NAMALWA (cell line): Measurements from ENCODE around the gene ROR1.

ENCODE experiments used
- DNase-seq: peaks from one replicate; pipeline ENCODE4 v3.0.0-alpha.2; 2015; ENCODE audit warnings: low spot score

Gene ROR1

DNA sequence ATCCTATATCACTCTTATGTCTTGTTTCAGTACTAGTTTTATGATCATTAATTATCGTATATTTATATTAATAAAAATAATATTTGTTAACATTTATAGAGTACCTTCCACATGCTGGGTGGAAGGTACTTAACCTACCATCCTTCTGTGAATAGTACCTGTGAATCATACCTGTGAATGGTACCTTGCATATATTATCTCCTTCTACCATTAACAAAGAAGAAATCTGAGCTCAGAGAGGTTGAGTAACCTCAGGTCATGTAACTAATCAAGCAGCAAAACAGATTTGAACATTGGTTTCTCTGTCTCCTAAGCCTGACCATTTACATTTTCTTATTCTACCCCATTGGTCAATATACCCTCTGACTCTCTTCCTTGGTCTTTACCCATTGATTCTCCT, 255.2 kb downstream of the ROR1 start:
- DNase-seq, result no peak

DNA sequence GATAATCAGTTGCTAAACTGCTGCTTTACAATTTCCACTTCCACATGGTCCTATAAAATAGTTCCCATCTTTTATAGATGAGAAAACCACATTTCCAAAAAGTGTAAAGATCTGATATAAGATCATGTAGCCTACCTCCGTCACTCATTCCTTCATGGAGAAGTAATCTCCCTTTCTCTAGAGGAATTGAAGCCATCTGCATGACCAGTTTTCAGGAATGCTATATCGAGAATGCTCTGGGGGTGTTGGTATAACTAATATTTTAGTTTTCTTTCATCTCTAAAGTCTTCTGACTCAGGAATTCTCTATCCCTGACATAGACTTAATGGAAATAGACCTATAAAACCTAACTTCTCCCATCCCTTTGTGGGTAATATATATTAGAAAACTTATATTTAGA, 256.6 kb downstream of the ROR1 start:
- DNase-seq, result no peak

DNA sequence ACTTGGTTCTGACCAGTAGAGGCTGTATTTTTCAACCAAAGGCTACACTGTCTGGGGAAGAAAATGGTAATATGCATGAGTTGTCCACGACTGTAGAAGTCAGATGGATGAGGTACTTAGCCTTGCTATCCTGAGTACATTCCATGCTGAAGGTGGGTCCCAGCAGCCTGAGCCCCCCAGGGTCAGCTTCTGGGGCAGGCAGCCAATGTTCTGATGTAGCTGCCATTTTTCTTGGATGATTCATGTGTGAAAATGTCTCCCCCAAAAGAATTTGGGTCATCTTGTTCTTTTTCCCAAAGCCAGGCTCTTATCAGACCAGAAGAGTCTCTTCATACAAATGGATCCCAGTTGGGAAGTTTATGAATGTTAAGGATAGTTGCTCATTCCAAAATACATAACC, 257.4 kb downstream of the ROR1 start:
- DNase-seq, result no peak

DNA sequence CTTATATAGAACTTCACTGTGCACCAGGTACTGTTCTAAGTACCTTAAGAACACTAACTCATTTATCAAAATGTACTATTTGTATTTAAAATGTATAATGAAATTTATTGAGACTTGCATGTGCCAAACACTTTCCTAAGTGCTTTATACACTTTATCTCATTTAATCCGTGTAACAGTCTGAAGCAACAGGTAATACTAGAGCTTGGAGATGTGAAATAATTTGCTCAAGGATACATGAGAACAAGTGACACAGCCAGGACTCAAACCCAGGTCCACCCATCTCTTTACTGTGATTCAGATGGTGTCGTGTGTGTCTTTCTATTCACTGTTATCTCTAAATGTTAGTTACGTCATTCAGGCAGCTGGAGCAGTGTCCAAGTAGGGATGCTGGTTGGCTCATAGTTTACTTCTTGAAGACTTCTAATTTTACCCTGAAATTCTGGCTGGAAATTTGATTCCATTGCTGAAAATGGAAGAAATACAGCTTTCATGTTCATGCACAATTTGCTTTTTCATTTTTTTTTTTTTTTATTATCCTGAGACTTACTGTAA, 259.9 kb downstream of the ROR1 start:
- DNase-seq, result no peak

DNA sequence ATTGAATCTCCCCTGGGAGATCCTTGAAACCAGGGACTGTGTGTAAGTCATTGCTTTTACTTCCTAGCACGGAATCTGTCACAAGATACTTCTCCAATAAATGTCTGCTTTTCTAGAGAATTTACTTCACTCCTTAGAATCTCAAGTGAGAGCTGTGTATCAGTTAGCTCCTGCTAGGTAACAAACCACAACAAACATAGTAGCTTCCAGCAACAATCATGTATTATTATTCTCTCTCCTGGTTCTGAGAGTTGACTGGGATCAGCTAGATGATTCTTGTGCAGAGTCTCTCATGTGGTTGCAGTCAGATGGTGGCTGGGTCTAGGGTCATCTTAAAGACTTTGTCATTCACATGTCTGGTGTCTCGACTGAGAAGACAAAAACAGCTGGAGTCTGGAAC, 262.7 kb downstream of the ROR1 start:
- DNase-seq, result no peak

DNA sequence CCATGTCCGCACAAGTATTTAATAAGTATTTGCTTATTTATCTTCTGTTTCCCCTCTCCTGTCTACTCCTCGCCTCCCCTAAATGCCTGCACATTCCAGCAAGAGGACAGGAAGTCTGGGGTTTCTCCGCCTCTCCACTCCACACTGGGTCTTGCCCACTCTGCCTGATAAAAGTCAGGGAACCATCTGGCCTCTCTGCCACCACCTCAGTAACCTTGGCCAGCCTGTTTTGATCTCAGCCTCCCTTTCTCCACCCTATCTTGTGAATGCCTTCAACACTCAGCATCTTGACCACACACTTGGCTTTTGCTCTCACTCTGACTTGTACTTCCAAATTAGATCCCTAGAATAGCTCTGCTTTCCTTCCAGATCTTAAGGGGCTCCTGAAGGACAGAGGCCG, 264.3 kb downstream of the ROR1 start:
- DNase-seq, result no peak

DNA sequence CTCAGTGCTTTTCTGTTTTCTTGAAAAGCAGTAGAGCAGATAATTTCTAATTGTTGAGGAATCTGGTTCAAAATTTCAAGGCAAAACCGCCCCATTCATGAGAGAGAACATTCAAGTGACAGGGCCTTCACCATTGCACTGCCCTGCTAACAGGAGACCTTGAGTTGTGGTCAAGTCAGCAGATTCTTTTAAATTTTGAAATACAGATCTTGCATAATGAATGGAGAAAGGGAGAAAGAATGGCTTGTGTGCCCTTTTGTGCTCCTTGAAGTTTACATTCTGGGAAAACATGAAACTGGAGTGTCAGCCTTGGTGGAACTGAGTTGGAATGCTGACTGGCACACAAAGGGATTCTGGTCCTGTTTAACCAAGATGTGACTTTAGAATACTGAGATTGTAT, 265.1 kb downstream of the ROR1 start:
- DNase-seq, result no peak

DNA sequence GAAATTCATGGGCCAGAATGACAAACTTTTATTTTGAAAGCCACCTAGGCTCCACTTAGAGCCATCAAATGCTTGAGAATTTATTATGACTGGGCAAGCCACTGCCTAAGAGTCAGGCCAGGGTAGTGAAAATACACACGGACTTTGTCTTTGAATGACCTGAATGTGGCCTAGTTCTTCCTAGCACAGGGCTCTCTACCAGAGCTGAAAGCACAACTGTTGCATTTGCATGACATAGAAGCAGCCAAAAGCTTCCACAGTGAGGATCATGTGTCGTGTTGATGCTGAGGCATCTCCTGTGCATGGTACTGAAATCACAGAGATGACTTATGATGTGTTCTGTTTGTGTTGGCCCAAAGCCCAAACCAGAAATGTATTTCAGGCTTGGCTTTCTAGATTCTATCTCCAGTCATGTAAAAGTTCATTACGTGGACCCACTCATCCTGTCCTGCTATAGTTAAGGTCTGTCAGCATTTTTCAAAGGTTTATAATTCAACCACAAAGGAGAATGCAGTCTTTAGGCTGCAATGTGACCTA, 265.6 kb downstream of the ROR1 start:
- DNase-seq, result no peak

DNA sequence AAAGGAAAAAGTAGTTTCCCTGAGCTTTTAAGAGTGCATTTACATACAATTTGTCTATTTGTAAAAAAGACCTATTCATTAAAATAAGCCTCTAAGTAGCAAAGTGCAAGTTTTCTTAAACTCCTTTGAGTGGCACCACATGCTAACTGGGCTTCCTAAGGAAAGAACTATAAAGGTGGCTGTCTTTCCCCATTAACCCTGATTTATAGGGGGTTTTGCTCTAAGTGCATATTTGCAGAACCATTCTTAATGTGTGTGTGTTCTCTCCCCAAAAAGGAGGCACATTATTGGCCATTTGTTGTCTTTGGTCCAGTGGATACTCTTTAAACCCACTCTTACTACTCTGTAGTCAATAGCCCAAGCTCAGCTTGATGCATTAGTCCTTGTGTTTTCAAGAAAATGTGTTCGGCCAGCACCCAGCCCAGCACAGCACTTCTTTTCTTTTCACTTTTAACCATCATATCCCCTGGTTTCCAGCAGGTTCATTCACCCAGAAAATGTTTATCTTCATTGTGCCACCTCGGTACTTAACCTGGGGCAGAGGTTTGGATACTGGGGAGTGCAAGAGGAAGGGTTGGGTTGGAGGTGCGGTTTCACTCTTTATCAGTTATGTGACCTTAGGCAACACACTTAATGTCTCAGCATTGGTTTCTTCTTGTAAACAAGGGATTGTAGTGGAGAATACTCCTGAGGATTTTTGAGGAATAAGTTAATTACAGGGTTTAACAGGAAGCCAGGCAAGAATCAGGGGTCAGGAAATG, 267.7 kb downstream of the ROR1 start:
- DNase-seq, result no peak

DNA sequence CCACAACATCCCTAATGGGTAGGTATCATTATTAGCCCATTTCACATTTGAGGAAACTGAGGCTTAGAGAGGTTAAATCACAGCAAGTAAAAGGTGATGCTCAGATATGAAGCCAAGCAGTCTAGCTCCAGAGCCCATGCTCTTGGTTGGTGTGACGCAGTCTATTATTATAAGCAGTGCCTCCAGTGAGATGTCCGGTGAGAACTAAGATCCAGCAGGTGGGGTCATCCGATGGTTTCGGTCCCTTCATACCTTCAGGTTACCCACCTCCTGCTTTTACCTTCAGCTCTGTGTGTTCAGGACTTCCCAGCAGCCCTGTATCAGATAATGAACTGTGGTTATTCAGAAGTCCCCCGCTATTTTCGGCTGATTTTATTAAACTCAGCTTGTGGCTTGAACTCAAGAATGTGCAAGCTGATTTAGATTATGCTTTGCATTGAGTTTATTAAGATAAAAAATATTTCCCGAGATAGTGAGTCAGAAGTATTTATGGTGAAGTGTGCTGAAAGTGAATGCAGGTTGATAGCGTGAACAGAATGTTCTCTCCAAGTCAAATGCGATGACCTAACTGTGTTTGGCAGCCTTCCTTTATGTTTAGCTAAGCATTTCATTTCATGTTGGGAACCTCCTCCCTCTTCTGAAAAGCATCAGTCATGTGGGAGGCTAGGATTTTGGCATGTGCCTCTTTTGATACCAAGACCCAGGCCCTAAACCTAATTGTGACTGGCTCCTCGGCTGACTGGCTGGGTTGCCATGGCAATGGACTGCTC, 268.7 kb downstream of the ROR1 start:
- no peak for DNase-seq

DNA sequence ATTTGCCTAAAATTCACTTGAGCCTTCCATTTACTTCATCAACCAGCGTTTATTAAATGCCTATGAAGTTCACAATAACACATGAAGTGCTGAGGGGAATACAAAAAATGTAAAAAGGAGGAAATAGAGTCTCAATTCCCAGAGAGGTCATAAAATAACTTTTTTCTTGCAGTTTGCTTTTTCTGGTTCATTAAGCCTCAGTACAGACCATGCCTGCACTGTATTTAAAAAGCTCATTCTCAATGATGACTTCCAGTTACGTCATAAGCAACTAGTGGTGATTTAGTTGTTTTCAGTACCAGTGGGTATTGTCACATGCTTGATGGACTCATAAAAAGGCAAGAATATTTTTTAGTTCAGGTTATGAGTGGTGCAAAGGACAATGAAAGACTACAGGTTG, 269.5 kb downstream of the ROR1 start:
- DNase-seq, result no peak

DNA sequence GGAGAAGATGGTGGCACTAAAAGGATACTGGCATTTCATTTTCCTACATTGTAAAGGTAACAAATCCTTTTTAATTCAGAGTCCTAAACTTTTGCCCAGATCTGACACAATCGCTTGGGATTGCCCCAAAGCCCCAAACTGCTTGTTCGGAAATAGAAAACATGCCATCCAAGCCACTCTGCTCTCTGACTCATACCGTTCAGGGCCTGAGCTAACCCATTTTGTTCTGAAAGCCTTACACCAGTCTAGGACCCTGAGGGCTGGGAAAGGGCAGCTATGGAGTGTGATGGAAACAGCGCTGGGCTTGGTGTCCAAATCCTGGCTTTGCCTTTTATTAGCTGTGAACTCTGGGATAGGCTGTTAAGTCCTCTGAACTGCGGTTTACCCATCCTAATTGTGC, 270.2 kb downstream of the ROR1 start:
- DNase-seq, result no peak

DNA sequence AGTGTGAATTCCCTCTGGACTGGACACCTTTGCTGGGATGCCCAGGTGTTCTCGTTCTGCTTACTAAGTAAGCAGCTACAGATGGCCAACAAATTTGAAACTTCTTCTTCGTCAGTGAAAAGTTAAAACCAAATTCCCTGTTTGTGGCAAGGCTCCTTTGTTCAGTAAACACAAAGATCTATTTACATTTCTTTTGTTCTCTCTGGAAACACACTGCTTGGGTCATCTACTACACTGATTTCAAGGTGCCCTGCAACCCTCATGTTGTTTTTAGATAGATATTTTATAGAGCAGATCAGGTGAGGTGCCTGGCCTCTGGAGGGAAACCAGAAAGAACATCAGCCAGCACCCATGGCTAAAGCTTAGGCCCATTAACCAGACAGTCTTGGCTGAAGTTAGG, 272.4 kb downstream of the ROR1 start:
- no peak for DNase-seq

DNA sequence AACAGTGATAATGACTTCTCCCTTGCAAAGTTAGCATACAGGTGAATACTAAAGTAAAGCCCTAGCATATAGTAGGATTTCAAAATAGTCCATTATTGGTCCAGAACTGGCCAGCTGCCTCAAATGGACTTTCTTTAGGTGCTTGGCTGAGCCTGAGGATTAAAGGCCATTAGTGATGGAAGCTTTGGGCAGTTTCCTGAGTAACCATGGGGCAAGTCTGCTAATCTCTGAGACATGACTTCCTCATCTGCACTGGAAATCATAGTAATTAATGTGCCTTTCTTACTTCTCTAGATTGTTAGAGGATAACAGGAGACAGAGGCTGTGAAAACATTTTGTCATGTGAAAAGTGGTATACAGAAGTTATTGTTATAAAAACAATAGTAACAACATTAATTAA, 273.1 kb downstream of the ROR1 start:
- DNase-seq, result no peak

DNA sequence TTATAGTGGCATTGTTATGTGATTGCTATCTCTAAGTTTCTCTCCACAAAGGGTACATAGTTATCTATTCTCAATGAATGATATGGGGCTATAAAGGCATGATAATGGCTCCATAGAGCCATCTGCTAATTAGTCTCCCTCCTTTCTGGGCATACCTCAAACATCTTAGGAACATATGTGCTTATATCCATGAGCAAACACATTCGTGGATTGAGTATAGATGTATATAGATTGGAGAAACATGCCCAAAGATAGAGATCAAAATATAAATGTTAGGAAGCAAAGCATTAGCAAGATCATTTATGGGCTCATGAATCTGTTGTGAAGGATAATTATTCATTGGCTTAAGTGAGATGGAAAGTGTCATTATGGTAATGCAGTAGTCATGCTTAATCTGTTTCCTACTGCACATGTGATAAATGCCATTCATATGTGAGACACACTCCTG, 273.8 kb downstream of the ROR1 start:
- no peak for DNase-seq

DNA sequence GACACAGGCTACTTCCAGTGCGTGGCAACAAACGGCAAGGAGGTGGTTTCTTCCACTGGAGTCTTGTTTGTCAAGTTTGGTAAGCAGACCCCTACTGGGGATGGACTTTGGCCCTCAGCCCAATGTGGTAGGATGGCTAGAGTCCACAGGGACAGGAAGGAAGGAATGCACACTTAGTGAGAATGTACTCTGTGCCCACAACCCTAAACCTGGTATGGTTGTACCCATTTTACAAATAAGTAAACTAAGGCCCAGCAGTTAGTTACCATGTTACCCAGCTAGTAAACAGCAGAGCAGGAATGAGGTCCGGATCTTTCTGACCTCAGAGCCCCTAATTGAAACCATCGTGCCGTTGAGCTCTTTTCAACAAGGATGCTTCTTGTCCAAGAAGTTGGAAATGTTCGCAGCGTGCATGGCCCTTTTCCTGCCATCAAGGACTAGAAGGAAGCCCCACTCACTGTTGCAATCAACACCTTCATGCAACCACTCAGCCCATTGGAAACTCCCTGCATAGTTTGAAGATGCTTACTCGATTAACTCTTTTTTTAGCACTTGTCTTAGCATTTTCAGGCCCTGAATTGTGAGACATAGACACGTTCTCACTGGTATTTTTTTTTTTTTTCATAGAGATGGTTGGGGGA, 276.2 kb downstream of the ROR1 start:
- DNase-seq, result no peak

DNA sequence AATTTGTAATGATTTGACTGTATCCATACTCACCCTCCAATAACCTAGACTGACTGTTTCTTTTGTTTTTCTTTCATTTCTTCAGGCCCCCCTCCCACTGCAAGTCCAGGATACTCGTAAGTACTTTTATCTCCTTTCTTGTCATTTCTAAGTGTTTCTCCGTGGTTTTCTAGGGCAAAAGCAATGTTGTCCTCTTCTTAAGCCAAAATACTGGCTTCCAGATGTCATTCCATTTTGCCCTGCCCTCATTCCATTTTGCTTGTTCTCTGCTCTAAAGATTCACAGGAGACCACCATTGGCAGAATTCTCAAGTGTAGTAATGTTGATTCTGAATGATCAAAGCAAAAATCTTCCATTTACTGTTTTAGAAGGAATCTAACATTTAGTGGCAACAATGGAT, 276.8 kb downstream of the ROR1 start:
- no peak for DNase-seq

DNA sequence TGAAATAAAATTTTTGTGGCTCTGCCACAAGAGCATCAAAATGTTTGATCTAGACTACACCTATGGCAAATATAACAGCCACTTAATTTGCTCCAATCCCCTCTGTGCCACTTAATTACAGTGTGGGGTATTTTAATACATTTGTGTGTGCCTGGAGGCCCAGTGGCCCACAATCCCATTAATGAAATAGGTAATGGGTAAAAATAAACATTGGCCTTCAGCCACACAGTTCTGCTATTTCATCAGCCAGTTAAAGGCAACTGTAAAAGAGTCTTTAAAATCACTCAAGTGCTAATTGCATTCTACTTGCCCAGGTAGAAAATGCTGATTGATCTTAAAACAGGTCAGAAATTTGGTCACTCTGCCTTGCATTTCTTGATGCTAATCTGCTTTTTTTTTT, 278.0 kb downstream of the ROR1 start:
- DNase-seq, result no peak

DNA sequence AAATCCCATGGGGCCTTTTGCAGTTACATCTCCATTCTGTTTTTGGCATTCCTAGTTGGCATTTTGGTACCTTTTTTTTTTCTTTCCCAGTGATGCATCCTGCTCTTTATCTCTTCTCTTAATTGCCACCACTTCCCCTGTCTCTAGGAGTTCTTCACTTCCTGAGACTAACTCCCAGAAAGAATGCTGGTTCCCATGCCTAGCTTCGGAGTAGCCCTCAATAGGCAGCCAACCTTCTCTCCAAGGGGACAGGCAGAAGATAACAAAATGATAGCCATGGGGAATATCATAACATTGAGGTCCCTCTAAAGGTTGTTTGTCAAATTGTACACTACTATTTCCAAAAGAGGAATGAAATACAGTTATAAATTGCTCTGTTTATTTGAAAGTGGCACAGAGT, 279.0 kb downstream of the ROR1 start:
- no peak for DNase-seq

DNA sequence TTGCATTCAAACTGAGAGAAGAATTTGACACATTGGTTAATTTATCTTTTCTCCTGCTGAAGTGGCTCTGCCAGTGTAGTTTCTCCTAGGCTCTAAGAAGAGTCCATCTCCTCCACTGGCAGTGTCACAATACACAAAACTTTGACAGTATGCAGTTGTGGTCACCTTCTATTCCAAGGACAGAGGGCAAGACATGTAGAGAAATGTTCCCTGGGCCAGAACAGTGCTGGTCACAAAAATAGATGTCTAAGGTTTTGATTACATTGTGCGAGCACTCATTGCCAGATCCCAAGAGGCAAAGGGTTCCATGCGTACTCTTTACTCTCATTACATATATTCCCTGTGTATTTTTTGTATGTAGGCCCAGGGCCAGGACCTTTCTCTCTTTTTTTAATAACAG, 281.5 kb downstream of the ROR1 start:
- no peak for DNase-seq

DNA sequence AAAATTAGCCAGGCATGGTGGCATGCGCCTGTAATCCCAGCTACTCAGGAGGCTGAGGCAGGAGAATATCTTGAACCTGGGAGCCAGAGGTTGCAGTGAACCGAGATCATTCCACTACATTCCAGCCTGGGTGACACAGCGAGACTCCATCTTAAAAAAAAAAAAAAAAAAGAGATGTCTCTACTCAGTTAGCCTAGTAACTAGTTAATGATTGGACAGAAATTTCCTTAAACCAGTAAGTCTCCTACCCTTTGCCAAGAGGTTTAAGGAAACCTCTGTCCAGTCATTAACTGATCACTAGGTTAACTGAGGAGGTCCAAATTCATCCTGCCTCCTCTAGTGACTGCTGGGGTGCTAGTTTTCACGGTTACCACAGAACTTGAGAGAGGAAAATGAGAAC, 285.7 kb downstream of the ROR1 start:
- DNase-seq, result no peak

DNA sequence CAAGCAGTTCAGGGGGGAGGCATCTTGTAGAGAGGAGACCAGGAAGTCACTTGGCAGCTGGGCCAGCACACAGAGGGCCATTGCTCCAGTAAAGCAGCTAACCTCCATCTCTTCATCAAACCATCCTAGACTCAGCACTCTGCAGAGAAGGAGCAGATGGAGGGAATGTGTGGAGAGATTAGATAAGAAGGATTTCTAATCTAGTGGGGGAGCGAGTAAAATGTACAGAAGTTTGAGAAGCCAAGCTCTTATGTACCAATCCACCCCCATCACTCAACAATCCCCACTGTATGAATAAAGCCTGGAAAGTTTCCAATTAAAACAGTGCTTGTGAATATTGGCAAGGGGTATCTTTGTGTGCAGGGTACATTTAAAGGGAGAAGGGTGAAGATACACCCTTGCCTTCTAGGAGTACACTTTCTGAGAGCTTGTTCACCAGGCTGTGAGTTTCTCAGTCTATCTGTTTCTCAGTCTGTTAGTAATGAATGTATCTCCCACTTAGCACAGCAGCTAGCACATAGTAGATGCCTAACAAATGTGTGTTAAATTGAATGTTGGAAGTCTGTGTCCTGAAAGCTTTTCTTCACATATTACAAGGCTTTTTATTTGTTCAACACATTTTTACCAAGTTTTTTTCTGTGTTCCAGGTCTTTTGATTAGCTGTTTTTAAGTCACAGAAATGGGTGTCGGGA, 286.9 kb downstream of the ROR1 start:
- no peak for DNase-seq
